GM19023 (cell line): ENCODE measurements around the gene DPH5.
"Not testable (repeated sequence)": the region's sequence is repeated elsewhere in the genome, so short reads cannot be mapped to it uniquely, and the experiment has no call there.

Source experiments
- ATAC-seq: cut with Tn5 transposase; IDR thresholded peaks from one replicate; pipeline ENCODE4 v1.9.1; 2021; ENCODE audit warnings: mild to moderate bottlenecking, moderate library complexity; ENCODE audit not compliant: unreplicated experiment

Gene DPH5

GRCh38 chr1:100946064-100946463 is 79.5 kb downstream of the DPH5 start:
- ATAC-seq = not testable (repeated sequence)

- no peak for ATAC-seq
Measured at GRCh38 chr1:100943533-100943932, 82.1 kb downstream of the DPH5 start.

- no peak for ATAC-seq
Measured at GRCh38 chr1:100942304-100943046, 83.1 kb downstream of the DPH5 start.

GRCh38 chr1:100941580-100942216 is 83.9 kb downstream of the DPH5 start:
- no peak for ATAC-seq

GRCh38 chr1:100941098-100941527 is 84.5 kb downstream of the DPH5 start:
- ATAC-seq = peak; percentile 67
